ENCODE measurements around the gene TTC21A. TPM values are rescaled to one million over a fixed set of nuclear protein-coding genes. Genes with fewer than 3 reads are reported as not detected.
"Not testable (repeated sequence)": the region's sequence is repeated elsewhere in the genome, so short reads cannot be mapped to it uniquely, and the experiment has no call there.

Gene TTC21A
- total RNA-seq, 1 donor from 2014 or later: 18.8 TPM

DNA sequence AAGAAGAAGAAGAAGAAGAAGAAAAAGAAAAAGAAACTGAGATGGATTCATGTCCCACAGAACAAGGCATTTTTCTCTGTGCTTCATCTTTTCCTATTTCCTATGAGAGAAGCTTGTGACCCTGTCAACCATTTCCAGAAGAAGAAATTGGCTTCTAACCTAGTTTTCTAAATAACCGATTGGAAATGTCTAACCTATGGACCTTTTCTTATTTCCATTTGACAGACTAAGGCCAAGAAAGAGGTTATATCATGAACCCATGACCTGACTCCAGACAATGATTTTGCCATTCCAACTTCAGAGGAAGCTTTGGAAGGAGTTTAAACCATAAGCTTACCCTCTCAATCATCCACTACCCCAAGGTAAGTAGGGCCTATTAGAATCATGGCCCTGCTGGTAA, 62.2 kb downstream of the TTC21A start:
- H3K9me3 ChIP-seq: no peaks in the 10 kb centered on the region
- no peaks in the 10 kb centered on the region for H3K36me3 ChIP-seq
- ATAC-seq (no peak), DNase-seq (no peak)
- H3K4me3 ChIP-seq: no peak overlapping the region
- TF ChIP-seq, protein P1, sequence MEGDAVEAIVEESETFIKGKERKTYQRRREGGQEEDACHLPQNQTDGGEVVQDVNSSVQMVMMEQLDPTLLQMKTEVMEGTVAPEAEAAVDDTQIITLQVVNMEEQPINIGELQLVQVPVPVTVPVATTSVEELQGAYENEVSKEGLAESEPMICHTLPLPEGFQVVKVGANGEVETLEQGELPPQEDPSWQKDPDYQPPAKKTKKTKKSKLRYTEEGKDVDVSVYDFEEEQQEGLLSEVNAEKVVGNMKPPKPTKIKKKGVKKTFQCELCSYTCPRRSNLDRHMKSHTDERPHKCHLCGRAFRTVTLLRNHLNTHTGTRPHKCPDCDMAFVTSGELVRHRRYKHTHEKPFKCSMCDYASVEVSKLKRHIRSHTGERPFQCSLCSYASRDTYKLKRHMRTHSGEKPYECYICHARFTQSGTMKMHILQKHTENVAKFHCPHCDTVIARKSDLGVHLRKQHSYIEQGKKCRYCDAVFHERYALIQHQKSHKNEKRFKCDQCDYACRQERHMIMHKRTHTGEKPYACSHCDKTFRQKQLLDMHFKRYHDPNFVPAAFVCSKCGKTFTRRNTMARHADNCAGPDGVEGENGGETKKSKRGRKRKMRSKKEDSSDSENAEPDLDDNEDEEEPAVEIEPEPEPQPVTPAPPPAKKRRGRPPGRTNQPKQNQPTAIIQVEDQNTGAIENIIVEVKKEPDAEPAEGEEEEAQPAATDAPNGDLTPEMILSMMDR (IDR thresholded peaks at IDR 0.05): no peak
- intact Hi-C loops (cut with DNase I): no loop called here
- no peak overlapping the region for H3K27ac ChIP-seq
- H3K27me3 ChIP-seq (ENCODE audit: low read depth): no peaks in the 10 kb centered on the region
- peaks cover 15% of the 10 kb centered on the region for H3K4me1 ChIP-seq

DNA sequence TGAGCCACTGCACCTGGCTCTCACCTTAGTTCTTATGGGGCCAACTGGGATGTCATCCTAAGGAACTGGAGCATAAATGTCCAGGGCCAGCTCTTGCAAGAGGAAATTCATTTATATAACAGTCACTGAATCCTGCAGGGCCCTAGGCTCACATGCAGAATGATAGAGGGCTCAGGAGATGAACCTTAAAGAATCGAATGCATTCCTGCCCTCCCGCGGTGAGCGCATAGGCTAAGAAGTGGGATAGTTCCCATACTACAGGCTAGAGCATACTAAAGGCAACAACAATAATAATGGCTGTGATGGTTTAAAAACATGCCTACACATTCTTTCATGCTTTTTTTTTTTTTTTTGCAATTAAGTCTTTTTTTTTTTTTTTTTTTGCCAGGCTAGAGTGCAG, 63.0 kb downstream of the TTC21A start:
- ATAC-seq: no peak
- no peak overlapping the region for H3K4me3 ChIP-seq
- DNase-seq: no peak
- no peak overlapping the region for H3K27ac ChIP-seq
- H3K9me3 ChIP-seq: no peaks in the 10 kb centered on the region
- H3K36me3 ChIP-seq: no peaks in the 10 kb centered on the region
- TF ChIP-seq, protein P1 (IDR thresholded peaks at IDR 0.05): no peak
- H3K27me3 ChIP-seq (ENCODE audit: low read depth): no peaks in the 10 kb centered on the region
- intact Hi-C loops (cut with DNase I): no loop called here
- H3K4me1 ChIP-seq: peaks cover 15% of the 10 kb centered on the region

DNA sequence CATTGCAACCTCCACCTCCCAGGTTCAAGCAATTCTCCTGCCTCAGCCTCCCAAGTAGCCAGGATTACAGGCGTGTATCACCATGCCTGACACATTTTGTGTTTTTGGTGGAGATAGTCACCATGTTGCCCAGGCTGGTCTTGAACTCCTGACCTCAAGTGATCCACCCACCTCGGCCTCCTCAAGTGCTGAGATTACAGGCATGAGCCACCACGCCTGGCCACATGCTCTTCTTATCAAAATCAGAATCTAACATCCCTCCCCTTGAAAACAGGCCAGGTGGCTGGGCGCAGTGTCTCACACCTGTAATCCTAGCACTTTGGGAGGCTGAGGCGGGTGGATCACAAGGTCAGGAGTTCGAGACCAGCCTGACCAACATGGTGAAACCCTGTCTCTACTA, 63.4 kb downstream of the TTC21A start:
- H3K27ac ChIP-seq; ATAC-seq; intact Hi-C loops (cut with DNase I); H3K36me3 ChIP-seq; H3K4me3 ChIP-seq; DNase-seq; H3K27me3 ChIP-seq (ENCODE audit: low read depth); H3K9me3 ChIP-seq: not testable (repeated sequence)
- peaks cover 11% of the 10 kb centered on the region for H3K4me1 ChIP-seq

DNA sequence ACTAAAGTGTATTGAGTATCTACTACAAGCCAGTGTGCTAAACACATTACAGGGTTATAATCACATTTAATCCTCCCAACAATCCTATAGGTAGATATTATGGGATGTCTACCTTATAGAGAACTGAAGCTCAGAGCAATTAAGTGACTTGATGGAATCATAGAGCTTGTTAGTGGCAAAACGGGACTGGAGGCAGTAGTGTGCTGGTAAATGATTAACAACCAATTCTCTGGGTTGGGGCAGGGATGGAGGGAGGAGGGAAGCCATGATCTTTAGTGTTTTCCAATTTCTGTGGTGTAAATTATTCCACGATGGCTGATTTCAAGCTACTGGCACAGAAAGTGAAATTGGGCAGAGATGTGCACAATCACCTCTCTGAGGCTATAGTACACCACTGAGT, 64.4 kb downstream of the TTC21A start:
- intact Hi-C loops (cut with DNase I): no loop called here
- TF ChIP-seq, protein P1 (IDR thresholded peaks at IDR 0.05): no peak

DNA sequence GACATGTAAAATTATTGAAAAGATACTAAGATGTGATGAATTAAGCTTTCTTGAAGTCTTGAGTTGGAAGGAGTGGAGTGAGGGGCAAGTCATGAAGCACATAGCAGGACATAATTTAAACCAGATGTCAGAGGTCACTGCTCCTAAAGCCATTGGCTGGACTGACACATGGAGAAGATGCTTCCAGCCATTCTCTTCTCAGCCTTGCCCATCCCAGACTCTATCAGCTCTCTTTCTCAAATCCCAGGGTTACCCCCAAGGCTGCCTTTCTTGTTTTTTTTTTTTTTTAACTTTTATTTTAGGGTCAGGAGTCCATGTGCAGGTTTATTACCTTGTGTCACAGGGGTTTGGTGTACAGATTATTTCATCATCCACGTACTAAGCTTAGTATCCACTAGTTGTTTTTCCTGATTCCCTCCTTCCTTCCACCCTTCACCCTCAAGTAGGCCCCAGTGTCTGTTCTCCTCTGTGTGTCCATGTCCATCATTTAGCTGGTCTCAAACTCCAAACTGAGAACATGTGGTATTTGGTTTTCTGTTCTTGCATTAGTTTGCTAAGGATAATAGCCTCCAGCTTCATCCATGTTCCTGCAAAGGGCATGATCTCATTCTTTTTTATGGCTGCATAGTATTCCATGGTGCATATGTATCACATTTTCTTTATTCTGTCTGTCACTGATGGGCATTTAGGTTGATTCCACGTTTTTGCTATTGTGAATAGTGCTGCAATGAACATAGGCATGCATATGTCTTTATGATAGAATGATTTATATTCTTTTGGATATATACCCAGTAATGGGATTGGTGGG, 66.0 kb downstream of the TTC21A start:
- Histone ChIP-seq H3K27me3 (ENCODE audit: low read depth) (no peaks in the 10 kb centered on the region), H3K27ac (no peak overlapping the region), H3K4me1 (peaks cover 17% of the 10 kb centered on the region), H3K4me3 (no peak overlapping the region), H3K36me3 (no peaks in the 10 kb centered on the region), H3K9me3 (no peaks in the 10 kb centered on the region)
- intact Hi-C loops (cut with DNase I): no loop called here
- no peak for DNase-seq
- TF ChIP-seq, protein P1 (IDR thresholded peaks at IDR 0.05): no peak
- no peak for ATAC-seq

More for the DNA sequence above, 64.4 kb downstream of the TTC21A start:
- ATAC-seq: no peak
- DNase-seq: no peak
- Histone ChIP-seq H3K4me1 (peaks cover 6% of the 10 kb centered on the region), H3K9me3 (no peaks in the 10 kb centered on the region), H3K27me3 (ENCODE audit: low read depth) (no peaks in the 10 kb centered on the region), H3K27ac (no peak overlapping the region), H3K4me3 (no peak overlapping the region), H3K36me3 (no peaks in the 10 kb centered on the region)

DNA sequence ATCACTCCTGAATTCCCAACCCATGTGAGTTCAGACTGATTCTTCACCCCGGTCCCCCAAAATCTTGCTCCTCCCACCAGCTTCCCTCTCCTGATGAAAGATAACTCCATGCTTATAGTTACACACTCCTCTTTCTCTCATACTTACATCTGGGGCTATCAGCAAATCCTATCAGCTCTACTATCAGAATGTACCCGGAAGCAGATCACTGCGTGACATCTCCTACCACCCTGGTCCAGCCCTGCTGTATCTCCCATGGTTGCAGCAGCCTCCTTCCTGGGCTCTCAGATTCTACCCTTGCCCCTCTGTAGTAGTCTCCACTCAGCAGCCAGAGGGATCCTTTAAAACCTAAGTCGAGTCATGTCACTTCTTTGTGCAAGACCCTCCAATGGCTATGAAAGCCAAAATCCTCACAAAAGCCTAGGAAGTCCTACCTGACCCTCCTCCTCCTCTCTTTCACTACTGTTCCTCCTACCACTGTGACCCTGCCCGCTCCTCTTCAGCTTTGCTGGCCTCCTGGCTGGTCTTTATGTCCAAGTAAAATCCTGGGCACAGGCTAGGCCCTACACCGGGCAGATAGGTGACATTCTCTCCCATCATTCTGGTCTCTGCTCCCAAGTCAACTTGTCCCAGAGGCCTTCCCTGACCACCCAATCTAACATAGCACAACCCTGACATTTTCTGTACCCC, 68.7 kb downstream of the TTC21A start:
- H3K9me3 ChIP-seq: no peaks in the 10 kb centered on the region
- H3K4me3 ChIP-seq: no peak overlapping the region
- peaks cover 39% of the 10 kb centered on the region for H3K4me1 ChIP-seq
- H3K36me3 ChIP-seq: no peaks in the 10 kb centered on the region
- TF ChIP-seq, protein P1 (IDR thresholded peaks at IDR 0.05): no peak
- intact Hi-C loops (cut with DNase I): no loop called here
- DNase-seq (no peak), ATAC-seq (no peak)
- no peaks in the 10 kb centered on the region for H3K27me3 ChIP-seq (ENCODE audit: low read depth)
- peak overlapping the region; percentile 81 for H3K27ac ChIP-seq

Data from lower lobe of right lung (tissue), 2 donors.